ENCODE results near the gene FZD2.

- TF ChIP-seq EGR1 (IDR thresholded peaks at IDR 0.05; ENCODE audit: low read depth in 2 of 2), result no peak
- TF ChIP-seq, protein P1, sequence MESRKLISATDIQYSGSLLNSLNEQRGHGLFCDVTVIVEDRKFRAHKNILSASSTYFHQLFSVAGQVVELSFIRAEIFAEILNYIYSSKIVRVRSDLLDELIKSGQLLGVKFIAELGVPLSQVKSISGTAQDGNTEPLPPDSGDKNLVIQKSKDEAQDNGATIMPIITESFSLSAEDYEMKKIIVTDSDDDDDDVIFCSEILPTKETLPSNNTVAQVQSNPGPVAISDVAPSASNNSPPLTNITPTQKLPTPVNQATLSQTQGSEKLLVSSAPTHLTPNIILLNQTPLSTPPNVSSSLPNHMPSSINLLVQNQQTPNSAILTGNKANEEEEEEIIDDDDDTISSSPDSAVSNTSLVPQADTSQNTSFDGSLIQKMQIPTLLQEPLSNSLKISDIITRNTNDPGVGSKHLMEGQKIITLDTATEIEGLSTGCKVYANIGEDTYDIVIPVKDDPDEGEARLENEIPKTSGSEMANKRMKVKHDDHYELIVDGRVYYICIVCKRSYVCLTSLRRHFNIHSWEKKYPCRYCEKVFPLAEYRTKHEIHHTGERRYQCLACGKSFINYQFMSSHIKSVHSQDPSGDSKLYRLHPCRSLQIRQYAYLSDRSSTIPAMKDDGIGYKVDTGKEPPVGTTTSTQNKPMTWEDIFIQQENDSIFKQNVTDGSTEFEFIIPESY (IDR thresholded peaks at IDR 0.05), result no peak
- TF ChIP-seq, protein P2, sequence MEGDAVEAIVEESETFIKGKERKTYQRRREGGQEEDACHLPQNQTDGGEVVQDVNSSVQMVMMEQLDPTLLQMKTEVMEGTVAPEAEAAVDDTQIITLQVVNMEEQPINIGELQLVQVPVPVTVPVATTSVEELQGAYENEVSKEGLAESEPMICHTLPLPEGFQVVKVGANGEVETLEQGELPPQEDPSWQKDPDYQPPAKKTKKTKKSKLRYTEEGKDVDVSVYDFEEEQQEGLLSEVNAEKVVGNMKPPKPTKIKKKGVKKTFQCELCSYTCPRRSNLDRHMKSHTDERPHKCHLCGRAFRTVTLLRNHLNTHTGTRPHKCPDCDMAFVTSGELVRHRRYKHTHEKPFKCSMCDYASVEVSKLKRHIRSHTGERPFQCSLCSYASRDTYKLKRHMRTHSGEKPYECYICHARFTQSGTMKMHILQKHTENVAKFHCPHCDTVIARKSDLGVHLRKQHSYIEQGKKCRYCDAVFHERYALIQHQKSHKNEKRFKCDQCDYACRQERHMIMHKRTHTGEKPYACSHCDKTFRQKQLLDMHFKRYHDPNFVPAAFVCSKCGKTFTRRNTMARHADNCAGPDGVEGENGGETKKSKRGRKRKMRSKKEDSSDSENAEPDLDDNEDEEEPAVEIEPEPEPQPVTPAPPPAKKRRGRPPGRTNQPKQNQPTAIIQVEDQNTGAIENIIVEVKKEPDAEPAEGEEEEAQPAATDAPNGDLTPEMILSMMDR (IDR thresholded peaks at IDR 0.05; ENCODE audit: low read depth, low read length, missing input control), result no peak
- TF ChIP-seq, protein P3, sequence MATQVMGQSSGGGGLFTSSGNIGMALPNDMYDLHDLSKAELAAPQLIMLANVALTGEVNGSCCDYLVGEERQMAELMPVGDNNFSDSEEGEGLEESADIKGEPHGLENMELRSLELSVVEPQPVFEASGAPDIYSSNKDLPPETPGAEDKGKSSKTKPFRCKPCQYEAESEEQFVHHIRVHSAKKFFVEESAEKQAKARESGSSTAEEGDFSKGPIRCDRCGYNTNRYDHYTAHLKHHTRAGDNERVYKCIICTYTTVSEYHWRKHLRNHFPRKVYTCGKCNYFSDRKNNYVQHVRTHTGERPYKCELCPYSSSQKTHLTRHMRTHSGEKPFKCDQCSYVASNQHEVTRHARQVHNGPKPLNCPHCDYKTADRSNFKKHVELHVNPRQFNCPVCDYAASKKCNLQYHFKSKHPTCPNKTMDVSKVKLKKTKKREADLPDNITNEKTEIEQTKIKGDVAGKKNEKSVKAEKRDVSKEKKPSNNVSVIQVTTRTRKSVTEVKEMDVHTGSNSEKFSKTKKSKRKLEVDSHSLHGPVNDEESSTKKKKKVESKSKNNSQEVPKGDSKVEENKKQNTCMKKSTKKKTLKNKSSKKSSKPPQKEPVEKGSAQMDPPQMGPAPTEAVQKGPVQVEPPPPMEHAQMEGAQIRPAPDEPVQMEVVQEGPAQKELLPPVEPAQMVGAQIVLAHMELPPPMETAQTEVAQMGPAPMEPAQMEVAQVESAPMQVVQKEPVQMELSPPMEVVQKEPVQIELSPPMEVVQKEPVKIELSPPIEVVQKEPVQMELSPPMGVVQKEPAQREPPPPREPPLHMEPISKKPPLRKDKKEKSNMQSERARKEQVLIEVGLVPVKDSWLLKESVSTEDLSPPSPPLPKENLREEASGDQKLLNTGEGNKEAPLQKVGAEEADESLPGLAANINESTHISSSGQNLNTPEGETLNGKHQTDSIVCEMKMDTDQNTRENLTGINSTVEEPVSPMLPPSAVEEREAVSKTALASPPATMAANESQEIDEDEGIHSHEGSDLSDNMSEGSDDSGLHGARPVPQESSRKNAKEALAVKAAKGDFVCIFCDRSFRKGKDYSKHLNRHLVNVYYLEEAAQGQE (IDR thresholded peaks at IDR 0.05), result no peak
- TF ChIP-seq HNF4A (conservative IDR thresholded peaks at IDR 0.05), result no peak
- TF ChIP-seq GABPA (IDR thresholded peaks at IDR 0.05 in 1 of 2, conservative IDR thresholded peaks at IDR 0.05 in 1 of 2), result no peak
- no peak for TF ChIP-seq YY1 (IDR thresholded peaks at IDR 0.05)
Measured at GRCh38 chr17:44555099-44555498, 2.2 kb upstream of the FZD2 start.
